RWPE1 (cell line): ENCODE measurements around the gene TENM4.

Experiments
- CTCF ChIA-PET: fragments of 350-600 bp; sonication (Branson Sonifier 250); formaldehyde crosslinking; extraction: SDS; loops from one replicate; lab custom pipeline; 2021; lab: Yijun Ruan, JAX
- POLR2A ChIA-PET: fragments of 400-600 bp; formaldehyde crosslinking; extraction: SDS; loops from one replicate; lab custom pipeline; 2020; ENCODE audit warnings: antibody characterized with exemption; ENCODE audit not compliant: low non-redundant PET; lab: Yijun Ruan, JAX
- DNase-seq: peaks from one replicate; pipeline ENCODE4 v3.0.0; 2012; ENCODE audit warnings: low spot score
- H3K27ac ChIP-seq: fragments of 450-650 bp; 2 replicates; pipeline ENCODE4 v1.5.1; 2017
- CTCF ChIP-seq: fragments of 450-650 bp; conservative IDR thresholded peaks from 2 replicates; pipeline ENCODE4 v1.5.1; 2017; ENCODE audit warnings: low read depth, mild to moderate bottlenecking

Gene TENM4

GRCh38 chr11:78706551-78706950 lies 734.3 kb downstream of the TENM4 start:
- H3K27ac ChIP-seq, result no peak overlapping the region
- ChIA-PET POLR2A (no interaction called here), CTCF (no interaction called here)
- DNase-seq, result no peak
- TF ChIP-seq CTCF, result no peak

- no peak for TF ChIP-seq CTCF
- POLR2A ChIA-PET, result no interaction called here
- DNase-seq, result no peak
- H3K27ac ChIP-seq, result no peak overlapping the region
- CTCF ChIA-PET, result no interaction called here
Observed at GRCh38 chr11:78704811-78705210, 736.0 kb downstream of the TENM4 start.

GRCh38 chr11:78699609-78700135 lies 741.2 kb downstream of the TENM4 start:
- DNase-seq, result no peak
- POLR2A ChIA-PET, result interaction anchor here (0.5 kb wide), 1 partner anchor 895 kb away, joined by 4 read pairs; no protein-coding TSS in a partner anchor
- H3K27ac ChIP-seq, result no peak overlapping the region
- no peak for TF ChIP-seq CTCF
- CTCF ChIA-PET, result no interaction called here

GRCh38 chr11:78698612-78699011 lies 742.2 kb downstream of the TENM4 start:
- POLR2A ChIA-PET, result no interaction called here
- DNase-seq, result peak; percentile 52
- H3K27ac ChIP-seq, result peak overlapping the region; percentile 61
- CTCF ChIA-PET, result no interaction called here
- no peak for TF ChIP-seq CTCF

- ChIA-PET CTCF (no interaction called here), POLR2A (no interaction called here)
- TF ChIP-seq CTCF, result no peak
- H3K27ac ChIP-seq, result no peak overlapping the region
- no peak for DNase-seq
Observed at GRCh38 chr11:78696177-78696576, 744.7 kb downstream of the TENM4 start.

GRCh38 chr11:78694152-78694551 lies 746.7 kb downstream of the TENM4 start:
- no peak overlapping the region for H3K27ac ChIP-seq
- no peak for DNase-seq
- TF ChIP-seq CTCF, result no peak
- CTCF ChIA-PET, result no interaction called here
- POLR2A ChIA-PET, result no interaction called here

- TF ChIP-seq CTCF, result no peak
- ChIA-PET CTCF (no interaction called here), POLR2A (no interaction called here)
- no peak overlapping the region for H3K27ac ChIP-seq
- no peak for DNase-seq
Observed at GRCh38 chr11:78691215-78691614, 749.6 kb downstream of the TENM4 start.
